Ramos (cell line): ENCODE data around the gene SVBP.

Experiments used
- in situ Hi-C: fragments of 300-500 bp; cut with MboI; formaldehyde crosslinking; loops from one replicate; pipeline ENCODE4 v1.14.3; 2022; ENCODE audit warnings: low sequenced_read_pairs; ENCODE audit not compliant: unreplicated experiment

Gene SVBP

GRCh38 chr1:42767510-42768000, 49.6 kb downstream of the SVBP start:
- in situ Hi-C loops = no loop called here

- in situ Hi-C loops = no loop called here
These were observed 50.3 kb downstream of the SVBP start, which contains the start of the genes C1orf50 and P3H1 for GRCh38 chr1:42766741-42767509. C1orf50 (plus strand) TSS chr1:42767249; CDS start chr1:42767312, 63 bp downstream. P3H1 (minus strand) TSS chr1:42767028; CDS start chr1:42766971, 57 bp downstream.

GRCh38 chr1:42765832-42766740, 51.1 kb downstream of the SVBP start:
- in situ Hi-C loops = no loop called here

GRCh38 chr1:42765269-42765668, 51.9 kb downstream of the SVBP start:
- in situ Hi-C loops = no loop called here

- in situ Hi-C loops = no loop called here
These were observed 54.9 kb downstream of the SVBP start for GRCh38 chr1:42762269-42762668.

- in situ Hi-C loops = no loop called here
These were observed 55.6 kb downstream of the SVBP start for GRCh38 chr1:42761567-42761966.

GRCh38 chr1:42759114-42759513, 58.1 kb downstream of the SVBP start:
- in situ Hi-C loops = no loop called here

GRCh38 chr1:42758641-42759040, 58.6 kb downstream of the SVBP start:
- in situ Hi-C loops = no loop called here

GRCh38 chr1:42757892-42758275, 59.3 kb downstream of the SVBP start:
- in situ Hi-C loops = no loop called here
